ENCODE results near the gene RBM4.

- TF ChIP-seq CTCF (IDR thresholded peaks at IDR 0.05; ENCODE audit: low read depth, low read length, missing input control): no peak
- no peak for TF ChIP-seq TAF1 (conservative IDR thresholded peaks at IDR 0.05)
- no peak for TF ChIP-seq ATF3 (IDR thresholded peaks at IDR 0.05)
- no peak for TF ChIP-seq REST (IDR thresholded peaks at IDR 0.05)
- TF ChIP-seq MAX (IDR thresholded peaks at IDR 0.05): no peak
- TF ChIP-seq JUND (IDR thresholded peaks at IDR 0.05): no peak
- TF ChIP-seq RXRA (IDR thresholded peaks at IDR 0.05): no peak
- no peak for TF ChIP-seq GABPA (IDR thresholded peaks at IDR 0.05 in 1 of 2, conservative IDR thresholded peaks at IDR 0.05 in 1 of 2)
- no peak for TF ChIP-seq YY1 (IDR thresholded peaks at IDR 0.05)
- no peak for TF ChIP-seq HNF4G (IDR thresholded peaks at IDR 0.05)
- no peak for TF ChIP-seq RAD21 (IDR thresholded peaks at IDR 0.05)
Observed at GRCh38 chr11:66693356-66694055, 55.0 kb downstream of the RBM4 start.

Measured in liver (tissue), 3 donors.